Natural killer cell (primary cell): ENCODE data around the gene P3H2. TPM values are rescaled to one million over a fixed set of nuclear protein-coding genes. Genes with fewer than 3 reads are reported as not detected.

ENCODE experiments used
- ATAC-seq, 3 donors: fragments of 150-1000 bp in 2 of 3; fragments of 200-7000 bp in 1 of 3; cut with Tn5 transposase; 1 replicate in 1 of 3; 2 replicates in 2 of 3; pipeline ENCODE4 v1.10.0; 2021; ENCODE audit warnings: mild to moderate bottlenecking in 2 of 3, moderate library complexity in 2 of 3
- DNase-seq, 2 donors: peaks; one replicate each; pipeline versions ENCODE4 v3.0.0 to v3.0.0-alpha.2; 2013 to 2021; ENCODE audit warnings: mixed read lengths in 1 of 2
- H3K27ac ChIP-seq: one replicate; pipeline ENCODE4 v1.5.1; 2013; ENCODE audit warnings: mild to moderate bottlenecking, low read length
- H3K27me3 ChIP-seq: one replicate; pipeline ENCODE4 v1.6.1; 2013; ENCODE audit warnings: low read length; ENCODE audit not compliant: control insufficient read depth, insufficient read depth
- H3K36me3 ChIP-seq: one replicate; pipeline ENCODE4 v1.6.1; 2013; ENCODE audit warnings: low read length; ENCODE audit not compliant: control insufficient read depth, insufficient read depth
- H3K4me1 ChIP-seq: one replicate; pipeline ENCODE4 v1.6.1; 2013; ENCODE audit warnings: low read length; ENCODE audit not compliant: control insufficient read depth, insufficient read depth
- H3K4me3 ChIP-seq: one replicate; pipeline ENCODE4 v1.5.1; 2013; ENCODE audit warnings: low read length
- H3K9me3 ChIP-seq: one replicate; pipeline ENCODE4 v1.6.1; 2013; ENCODE audit warnings: low read length; ENCODE audit not compliant: control insufficient read depth, insufficient read depth
- H3K27ac Mint-ChIP-seq, 2 donors: one replicate each; pipeline ENCODE4 v1.8.0; 2022; ENCODE audit warnings: mild to moderate bottlenecking in 2 of 2, mixed read lengths in 2 of 2, moderate library complexity in 1 of 2
- H3K27me3 Mint-ChIP-seq, 2 donors: one replicate each; pipeline ENCODE4 v1.8.0; 2022; ENCODE audit warnings: low read depth in 2 of 2, mixed read lengths in 2 of 2
- H3K36me3 Mint-ChIP-seq: one replicate; pipeline ENCODE4 v1.8.0; 2022; ENCODE audit warnings: mixed read lengths
- H3K4me1 Mint-ChIP-seq, 2 donors: one replicate each; pipeline ENCODE4 v1.8.0; 2022; ENCODE audit warnings: mixed read lengths in 2 of 2
- H3K4me3 Mint-ChIP-seq: one replicate; pipeline ENCODE4 v1.8.0; 2022; ENCODE audit warnings: mild to moderate bottlenecking, moderate library complexity, mixed read lengths
- H3K9me3 Mint-ChIP-seq, 2 donors: one replicate each; pipeline ENCODE4 v1.8.0; 2022; ENCODE audit warnings: mixed read lengths in 2 of 2
- WGBS: methylation state at CpG from one replicate; pipeline ENCODE4 v1.1.7; 2013; ENCODE audit warnings: missing lambda C conversion rate; ENCODE audit not compliant: insufficient coverage; 5-methylcytosine and 5-hydroxymethylcytosine counted together
- intact Hi-C: fragments of 100-400 bp; cut with micrococcal nuclease; formaldehyde crosslinking; loops from one replicate; pipeline ENCODE4 v1.14.2; 2022
- total RNA-seq, 4 donors: library from RNA; stranded (reverse); fragments of 120-200 nt in 1 of 4; gene quantifications; one replicate each; pipeline versions ENCODE4 v1.2.3 to v1.2.4, GENCODE V29; 2013 to 2022
- TF ChIP-seq, protein P1 (sequence below): fragments of 200-600 bp; IDR thresholded peaks from one replicate; pipeline ENCODE4 v1.8.0; 2022; ENCODE audit warnings: antibody characterized with exemption

P3H2 gene
- total RNA-seq, 3 donors from 2014 or later (not counting 1 experiment from before 2014, with no cell fraction given): 0.43 to 1.0 (median 0.64) TPM

DNA sequence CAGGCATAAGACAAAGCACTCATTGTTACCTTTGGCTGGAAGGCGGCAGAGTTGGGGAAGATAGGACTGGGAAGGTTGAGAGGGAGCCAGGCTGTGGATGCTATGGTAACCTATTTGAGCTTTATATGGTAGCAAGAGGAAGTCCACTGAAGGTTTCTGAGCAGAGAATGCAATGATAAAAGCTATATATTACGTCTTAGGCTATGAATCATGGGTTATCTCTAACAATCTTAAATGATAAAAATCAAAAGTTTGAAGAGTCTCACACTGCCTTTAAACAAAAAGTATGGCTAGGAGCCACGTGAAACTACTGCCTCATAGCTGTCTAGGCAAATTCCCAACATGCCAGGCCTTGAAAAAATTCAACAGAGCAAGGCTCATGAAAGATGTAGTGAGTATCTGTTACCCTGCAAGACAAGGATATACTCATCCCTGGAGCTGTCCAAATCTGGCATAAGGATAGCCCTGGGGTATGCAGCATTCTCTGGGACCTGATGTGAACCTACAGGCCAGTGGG lies 4.1 kb downstream of the P3H2 start:
- H3K9me3 ChIP-seq: peaks cover 3% of the 10 kb centered on the region
- no peak for DNase-seq
- TF ChIP-seq, protein P1, sequence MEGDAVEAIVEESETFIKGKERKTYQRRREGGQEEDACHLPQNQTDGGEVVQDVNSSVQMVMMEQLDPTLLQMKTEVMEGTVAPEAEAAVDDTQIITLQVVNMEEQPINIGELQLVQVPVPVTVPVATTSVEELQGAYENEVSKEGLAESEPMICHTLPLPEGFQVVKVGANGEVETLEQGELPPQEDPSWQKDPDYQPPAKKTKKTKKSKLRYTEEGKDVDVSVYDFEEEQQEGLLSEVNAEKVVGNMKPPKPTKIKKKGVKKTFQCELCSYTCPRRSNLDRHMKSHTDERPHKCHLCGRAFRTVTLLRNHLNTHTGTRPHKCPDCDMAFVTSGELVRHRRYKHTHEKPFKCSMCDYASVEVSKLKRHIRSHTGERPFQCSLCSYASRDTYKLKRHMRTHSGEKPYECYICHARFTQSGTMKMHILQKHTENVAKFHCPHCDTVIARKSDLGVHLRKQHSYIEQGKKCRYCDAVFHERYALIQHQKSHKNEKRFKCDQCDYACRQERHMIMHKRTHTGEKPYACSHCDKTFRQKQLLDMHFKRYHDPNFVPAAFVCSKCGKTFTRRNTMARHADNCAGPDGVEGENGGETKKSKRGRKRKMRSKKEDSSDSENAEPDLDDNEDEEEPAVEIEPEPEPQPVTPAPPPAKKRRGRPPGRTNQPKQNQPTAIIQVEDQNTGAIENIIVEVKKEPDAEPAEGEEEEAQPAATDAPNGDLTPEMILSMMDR: no peak
- intact Hi-C loops: no loop called here
- no peak overlapping the region for H3K4me3 ChIP-seq
- H3K4me1 Mint-ChIP-seq: peaks cover 4 to 8% of the 10 kb centered on the region in 2 donors
- peaks cover 6% of the 10 kb centered on the region for H3K27me3 ChIP-seq
- peaks cover 14 to 20% of the 10 kb centered on the region in 2 donors for H3K27me3 Mint-ChIP-seq
- no peak overlapping the region for H3K27ac Mint-ChIP-seq
- no peaks in the 10 kb centered on the region for H3K4me1 ChIP-seq
- ATAC-seq: no peak
- peaks cover 10% of the 10 kb centered on the region for H3K36me3 Mint-ChIP-seq
- H3K9me3 Mint-ChIP-seq: peaks cover 0 to 6% of the 10 kb centered on the region in 2 donors
- 67% methylated on average over 3 of the region's 3 CpGs for WGBS
- H3K27ac ChIP-seq: no peak overlapping the region
- no peaks in the 10 kb centered on the region for H3K36me3 ChIP-seq
- H3K4me3 Mint-ChIP-seq: no peak overlapping the region

DNA sequence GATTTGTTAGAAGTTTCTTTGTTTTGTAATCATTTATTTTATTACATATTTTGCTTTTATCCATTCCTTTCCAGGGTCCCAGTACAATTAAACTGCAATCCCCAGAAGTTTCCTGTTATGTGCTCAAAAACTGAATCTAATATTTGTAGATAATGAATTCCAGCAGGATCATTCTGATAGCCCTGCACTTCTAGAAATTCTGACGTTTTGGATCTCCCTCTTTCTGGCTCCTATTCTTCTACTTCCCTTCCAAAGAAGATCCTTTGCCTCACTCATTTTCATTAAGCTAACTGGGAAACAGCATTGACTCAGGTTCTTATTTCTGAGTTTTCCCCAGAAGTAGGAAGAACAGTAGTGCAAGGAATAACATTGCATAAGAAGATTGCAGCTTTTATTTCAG lies 9.9 kb downstream of the P3H2 start:
- no peak for DNase-seq
- no peak overlapping the region for H3K4me3 ChIP-seq
- peaks cover 0 to 4% of the 10 kb centered on the region in 2 donors for H3K9me3 Mint-ChIP-seq
- H3K27ac Mint-ChIP-seq: no peak overlapping the region
- H3K36me3 ChIP-seq: no peaks in the 10 kb centered on the region
- 45% methylated on average over 1 of the region's 1 CpG for WGBS
- H3K4me1 ChIP-seq: no peaks in the 10 kb centered on the region
- ATAC-seq: no peak
- intact Hi-C loops: no loop called here
- H3K27me3 Mint-ChIP-seq: no peaks in the 10 kb centered on the region
- H3K27ac ChIP-seq: no peak overlapping the region
- H3K36me3 Mint-ChIP-seq: no peaks in the 10 kb centered on the region
- H3K27me3 ChIP-seq: no peaks in the 10 kb centered on the region
- H3K4me3 Mint-ChIP-seq: no peak overlapping the region
- no peaks in the 10 kb centered on the region for H3K9me3 ChIP-seq
- TF ChIP-seq, protein P1: no peak
- H3K4me1 Mint-ChIP-seq: no peaks in the 10 kb centered on the region

DNA sequence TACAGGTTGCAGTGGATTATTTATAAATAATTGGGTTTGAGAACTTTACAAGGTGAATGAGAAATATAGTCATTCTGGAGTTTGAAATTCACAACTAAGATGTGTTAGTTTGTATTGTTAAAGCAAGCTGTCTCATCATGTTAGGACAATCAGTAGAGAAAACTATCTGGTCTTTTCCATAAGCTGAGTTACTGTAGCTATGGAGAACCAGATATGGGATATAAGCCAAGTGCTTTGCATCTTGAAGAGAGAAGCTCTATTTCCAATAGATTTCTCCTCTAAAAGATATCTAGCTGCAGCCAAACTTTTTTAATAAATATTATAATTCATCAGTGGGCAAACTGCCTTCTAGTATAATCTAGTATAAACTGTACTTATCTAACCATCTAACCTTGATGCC lies 11.3 kb downstream of the P3H2 start:
- Mint-ChIP-seq H3K27me3 (no peaks in the 10 kb centered on the region), H3K4me3 (no peak overlapping the region), H3K9me3 (peaks cover 0 to 4% of the 10 kb centered on the region in 2 donors), H3K36me3 (no peaks in the 10 kb centered on the region), H3K27ac (no peak overlapping the region), H3K4me1 (no peaks in the 10 kb centered on the region)
- no peaks in the 10 kb centered on the region for H3K9me3 ChIP-seq
- DNase-seq: no peak
- no peak for ATAC-seq
- no peaks in the 10 kb centered on the region for H3K4me1 ChIP-seq
- H3K4me3 ChIP-seq: no peak overlapping the region
- no peak overlapping the region for H3K27ac ChIP-seq
- H3K36me3 ChIP-seq: no peaks in the 10 kb centered on the region
- intact Hi-C loops: no loop called here
- TF ChIP-seq, protein P1: no peak
- H3K27me3 ChIP-seq: no peaks in the 10 kb centered on the region

DNA sequence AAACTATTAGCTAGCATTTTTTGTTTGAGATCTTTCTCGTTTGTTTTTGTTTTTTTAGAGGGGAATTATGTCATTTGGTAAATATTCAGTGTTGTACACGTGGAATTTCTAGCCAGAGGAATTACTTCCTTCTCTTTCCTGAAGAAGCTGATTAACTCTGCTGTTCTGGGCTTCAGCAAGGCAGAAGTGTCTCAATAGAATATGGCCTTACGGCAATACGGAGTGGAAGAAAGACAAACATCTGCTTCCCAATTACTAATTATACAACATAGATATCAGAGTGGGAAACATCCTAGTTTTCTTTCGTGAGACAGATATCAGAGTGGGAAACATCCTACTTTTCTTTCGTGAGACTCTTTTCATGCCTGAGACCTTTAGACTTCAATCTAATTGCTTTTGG lies 11.9 kb downstream of the P3H2 start:
- Histone ChIP-seq H3K36me3 (no peaks in the 10 kb centered on the region), H3K27ac (no peak overlapping the region), H3K27me3 (no peaks in the 10 kb centered on the region), H3K4me1 (no peaks in the 10 kb centered on the region), H3K4me3 (no peak overlapping the region), H3K9me3 (no peaks in the 10 kb centered on the region)
- Mint-ChIP-seq H3K9me3 (peaks cover 0 to 4% of the 10 kb centered on the region in 2 donors), H3K36me3 (no peaks in the 10 kb centered on the region), H3K4me1 (no peaks in the 10 kb centered on the region), H3K27ac (no peak overlapping the region), H3K27me3 (no peaks in the 10 kb centered on the region), H3K4me3 (no peak overlapping the region)
- DNase-seq (no peak), ATAC-seq (no peak)
- TF ChIP-seq, protein P1: no peak
- intact Hi-C loops: no loop called here
- WGBS: 72% methylated on average over 6 of the region's 6 CpGs
